Sigmoid colon (tissue), 4 donors: Measurements from ENCODE around the gene HID1.

Experiments used
- CTCF ChIP-seq, 4 experiments: fragments of 450-650 bp in 3 of 4; fragments of 200-600 bp in 1 of 4; IDR thresholded peaks; one replicate each; pipeline ENCODE4 v1.5.1; 2016 to 2019; ENCODE audit warnings: antibody characterized with exemption in 4 of 4, mild to moderate bottlenecking in 3 of 4, moderate library complexity in 2 of 4
- EP300 ChIP-seq, 4 donors: sonication (generic); formaldehyde crosslinking; IDR thresholded peaks; one replicate each; pipeline ENCODE4 v1.6.1; 2017; ENCODE audit warnings: antibody characterized with exemption in 4 of 4
- POLR2AphosphoS5 ChIP-seq, 4 donors: sonication (generic); formaldehyde crosslinking; IDR thresholded peaks; one replicate each; pipeline ENCODE4 v1.6.1; 2017; ENCODE audit warnings: antibody characterized with exemption in 4 of 4

GRCh38 chr17:74918906-74919305 lies 53.7 kb downstream of the HID1 start:
- TF ChIP-seq CTCF (IDR thresholded peaks at IDR 0.05) (no peak), EP300 (IDR thresholded peaks at IDR 0.05) (no peak), POLR2AphosphoS5 (IDR thresholded peaks at IDR 0.05) (no peak)
